ENCODE results near the gene ZNF629.

DNA sequence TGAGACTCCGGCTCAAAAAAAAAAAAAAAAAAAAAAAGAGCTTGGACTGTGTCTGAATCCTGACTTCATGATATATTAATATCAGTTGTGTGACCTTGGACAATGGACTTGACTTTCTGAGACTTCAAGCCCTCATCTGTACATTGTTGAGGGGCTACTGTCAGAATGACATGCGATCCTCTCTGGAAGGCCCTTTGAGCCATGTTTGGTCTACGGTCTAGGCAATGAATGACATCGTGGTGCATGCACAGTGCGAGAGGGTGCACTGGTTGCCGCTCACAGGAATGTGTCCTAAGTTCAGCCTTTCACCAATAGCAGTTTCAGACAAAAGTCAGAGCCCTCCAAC, 43.0 kb upstream of the ZNF629 start:
- TF ChIP-seq, protein P1, sequence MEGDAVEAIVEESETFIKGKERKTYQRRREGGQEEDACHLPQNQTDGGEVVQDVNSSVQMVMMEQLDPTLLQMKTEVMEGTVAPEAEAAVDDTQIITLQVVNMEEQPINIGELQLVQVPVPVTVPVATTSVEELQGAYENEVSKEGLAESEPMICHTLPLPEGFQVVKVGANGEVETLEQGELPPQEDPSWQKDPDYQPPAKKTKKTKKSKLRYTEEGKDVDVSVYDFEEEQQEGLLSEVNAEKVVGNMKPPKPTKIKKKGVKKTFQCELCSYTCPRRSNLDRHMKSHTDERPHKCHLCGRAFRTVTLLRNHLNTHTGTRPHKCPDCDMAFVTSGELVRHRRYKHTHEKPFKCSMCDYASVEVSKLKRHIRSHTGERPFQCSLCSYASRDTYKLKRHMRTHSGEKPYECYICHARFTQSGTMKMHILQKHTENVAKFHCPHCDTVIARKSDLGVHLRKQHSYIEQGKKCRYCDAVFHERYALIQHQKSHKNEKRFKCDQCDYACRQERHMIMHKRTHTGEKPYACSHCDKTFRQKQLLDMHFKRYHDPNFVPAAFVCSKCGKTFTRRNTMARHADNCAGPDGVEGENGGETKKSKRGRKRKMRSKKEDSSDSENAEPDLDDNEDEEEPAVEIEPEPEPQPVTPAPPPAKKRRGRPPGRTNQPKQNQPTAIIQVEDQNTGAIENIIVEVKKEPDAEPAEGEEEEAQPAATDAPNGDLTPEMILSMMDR (IDR thresholded peaks at IDR 0.05; ENCODE audit: low read length): no peak
- TF ChIP-seq EZH2 (optimal IDR thresholded peaks at IDR 0.05; ENCODE audit: low read depth, low read length): no peak
- no peak for TF ChIP-seq EZH2phosphoT487 (IDR thresholded peaks at IDR 0.05; ENCODE audit: low read length)
